SK-N-SH treated with all-trans-retinoic acid at 6 μM for 48 hours (cell line): ENCODE results near the gene MED9.

ENCODE experiments used
- ARNTL ChIP-seq: fragments of 450-650 bp; formaldehyde crosslinking; IDR thresholded peaks from 2 replicates; pipeline ENCODE4 v1.5.0; 2020; ENCODE audit warnings: low read depth, mild to moderate bottlenecking, moderate library complexity, borderline replicate concordance
- CSDC2 ChIP-seq: fragments of 250-450 bp; sonication (Bioruptor Pico); IDR thresholded peaks from 2 replicates; pipeline ENCODE4 v1.5.0; 2020; ENCODE audit warnings: mild to moderate bottlenecking, moderate library complexity
- ESRRG ChIP-seq: fragments of 250-450 bp; sonication (Bioruptor Pico); IDR thresholded peaks from 2 replicates; pipeline ENCODE4 v1.6.1; 2021; ENCODE audit warnings: mild to moderate bottlenecking
- OSR1 ChIP-seq: fragments of 250-450 bp; sonication (Bioruptor Pico); IDR thresholded peaks from 2 replicates; pipeline ENCODE4 v1.8.0; 2022; ENCODE audit warnings: moderate library complexity, mild to moderate bottlenecking, inconsistent platforms
- PPARA ChIP-seq: fragments of 250-450 bp; sonication (Bioruptor Pico); IDR thresholded peaks from 2 replicates; pipeline ENCODE4 v1.5.0; 2020; ENCODE audit warnings: mild to moderate bottlenecking, borderline replicate concordance
- RARB ChIP-seq: fragments of 250-450 bp; sonication (Bioruptor Pico); IDR thresholded peaks from 2 replicates; pipeline ENCODE4 v1.8.0; 2021; ENCODE audit warnings: mild to moderate bottlenecking, moderate library complexity
- ZFP3 ChIP-seq: fragments of 250-450 bp; sonication (Bioruptor Pico); IDR thresholded peaks from 2 replicates; pipeline ENCODE4 v1.5.0; 2020; ENCODE audit warnings: mild to moderate bottlenecking, moderate library complexity
- ZFP30 ChIP-seq: fragments of 450-650 bp; formaldehyde crosslinking; IDR thresholded peaks from 2 replicates; pipeline ENCODE4 v1.5.0; 2022; ENCODE audit warnings: mild to moderate bottlenecking, moderate library complexity
- TF ChIP-seq, protein P1 (sequence below): fragments of 250-450 bp; sonication (Bioruptor Pico); IDR thresholded peaks from 2 replicates; pipeline ENCODE4 v1.8.0; 2020; ENCODE audit warnings: mild to moderate bottlenecking, moderate library complexity, borderline replicate concordance
- TF ChIP-seq, protein P2 (sequence below): fragments of 250-450 bp; sonication (Bioruptor Pico); IDR thresholded peaks from 2 replicates; pipeline ENCODE4 v1.8.0; 2021; ENCODE audit warnings: low read depth, mild to moderate bottlenecking, moderate library complexity, borderline replicate concordance
- TF ChIP-seq, protein P3 (sequence below): fragments of 250-450 bp; sonication (Bioruptor Pico); IDR thresholded peaks from 2 replicates; pipeline ENCODE4 v1.5.1; 2020; ENCODE audit warnings: low read depth, mild to moderate bottlenecking, moderate library complexity

DNA sequence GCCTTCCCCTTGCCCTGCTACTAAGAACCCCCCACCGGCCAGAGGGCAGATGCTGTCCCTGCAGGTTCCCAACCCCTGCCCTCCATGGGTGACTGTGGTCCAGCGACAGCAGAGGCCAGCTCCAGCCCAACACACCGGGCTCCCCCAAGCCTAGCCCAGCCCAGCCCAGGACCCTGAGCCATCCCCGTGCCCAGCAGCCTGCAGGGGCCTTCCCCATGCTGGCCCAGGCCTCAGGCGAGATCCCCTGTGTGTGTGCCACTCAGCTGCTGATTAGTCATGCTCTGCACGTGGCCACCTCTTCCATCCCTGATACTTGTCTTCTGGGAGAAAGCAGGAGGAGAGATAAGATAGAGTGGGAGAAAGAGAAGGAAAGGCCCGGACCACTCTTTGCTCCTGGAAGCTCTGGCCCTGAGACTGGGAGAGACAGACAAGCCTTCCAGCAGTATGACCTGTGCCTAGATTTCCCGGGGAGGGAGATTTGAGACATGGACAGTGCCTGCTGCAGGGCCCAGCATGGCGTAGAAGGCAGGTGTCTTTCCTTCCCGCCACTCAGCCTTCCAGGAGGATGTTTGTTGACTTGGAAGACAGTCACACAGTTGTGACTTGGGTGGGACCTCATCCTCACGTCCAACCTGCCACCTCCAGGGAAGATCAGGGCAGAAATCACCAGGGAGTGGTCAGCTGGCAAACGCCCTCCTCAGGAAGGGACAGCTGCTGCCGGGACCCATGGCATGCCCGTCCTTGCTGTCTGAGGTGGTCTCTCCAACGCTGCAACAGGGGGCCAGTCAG, 60.7 kb downstream of the MED9 start:
- TF ChIP-seq, protein P1, sequence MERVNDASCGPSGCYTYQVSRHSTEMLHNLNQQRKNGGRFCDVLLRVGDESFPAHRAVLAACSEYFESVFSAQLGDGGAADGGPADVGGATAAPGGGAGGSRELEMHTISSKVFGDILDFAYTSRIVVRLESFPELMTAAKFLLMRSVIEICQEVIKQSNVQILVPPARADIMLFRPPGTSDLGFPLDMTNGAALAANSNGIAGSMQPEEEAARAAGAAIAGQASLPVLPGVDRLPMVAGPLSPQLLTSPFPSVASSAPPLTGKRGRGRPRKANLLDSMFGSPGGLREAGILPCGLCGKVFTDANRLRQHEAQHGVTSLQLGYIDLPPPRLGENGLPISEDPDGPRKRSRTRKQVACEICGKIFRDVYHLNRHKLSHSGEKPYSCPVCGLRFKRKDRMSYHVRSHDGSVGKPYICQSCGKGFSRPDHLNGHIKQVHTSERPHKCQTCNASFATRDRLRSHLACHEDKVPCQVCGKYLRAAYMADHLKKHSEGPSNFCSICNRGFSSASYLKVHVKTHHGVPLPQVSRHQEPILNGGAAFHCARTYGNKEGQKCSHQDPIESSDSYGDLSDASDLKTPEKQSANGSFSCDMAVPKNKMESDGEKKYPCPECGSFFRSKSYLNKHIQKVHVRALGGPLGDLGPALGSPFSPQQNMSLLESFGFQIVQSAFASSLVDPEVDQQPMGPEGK (CRISPR knock-in tag) = no peak
- TF ChIP-seq ESRRG (CRISPR knock-in tag) (no peak), ARNTL (CRISPR knock-in tag) (no peak), OSR1 (CRISPR knock-in tag) (no peak), ZFP3 (CRISPR knock-in tag) (no peak), ZFP30 (CRISPR knock-in tag) (no peak), PPARA (CRISPR knock-in tag) (no peak), RARB (CRISPR knock-in tag) (no peak), CSDC2 (CRISPR knock-in tag) (no peak)
- TF ChIP-seq, protein P2, sequence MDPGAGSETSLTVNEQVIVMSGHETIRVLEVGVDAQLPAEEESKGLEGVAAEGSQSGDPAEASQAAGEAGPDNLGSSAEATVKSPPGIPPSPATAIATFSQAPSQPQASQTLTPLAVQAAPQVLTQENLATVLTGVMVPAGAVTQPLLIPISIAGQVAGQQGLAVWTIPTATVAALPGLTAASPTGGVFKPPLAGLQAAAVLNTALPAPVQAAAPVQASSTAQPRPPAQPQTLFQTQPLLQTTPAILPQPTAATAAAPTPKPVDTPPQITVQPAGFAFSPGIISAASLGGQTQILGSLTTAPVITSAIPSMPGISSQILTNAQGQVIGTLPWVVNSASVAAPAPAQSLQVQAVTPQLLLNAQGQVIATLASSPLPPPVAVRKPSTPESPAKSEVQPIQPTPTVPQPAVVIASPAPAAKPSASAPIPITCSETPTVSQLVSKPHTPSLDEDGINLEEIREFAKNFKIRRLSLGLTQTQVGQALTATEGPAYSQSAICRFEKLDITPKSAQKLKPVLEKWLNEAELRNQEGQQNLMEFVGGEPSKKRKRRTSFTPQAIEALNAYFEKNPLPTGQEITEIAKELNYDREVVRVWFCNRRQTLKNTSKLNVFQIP = no peak
- TF ChIP-seq, protein P3, sequence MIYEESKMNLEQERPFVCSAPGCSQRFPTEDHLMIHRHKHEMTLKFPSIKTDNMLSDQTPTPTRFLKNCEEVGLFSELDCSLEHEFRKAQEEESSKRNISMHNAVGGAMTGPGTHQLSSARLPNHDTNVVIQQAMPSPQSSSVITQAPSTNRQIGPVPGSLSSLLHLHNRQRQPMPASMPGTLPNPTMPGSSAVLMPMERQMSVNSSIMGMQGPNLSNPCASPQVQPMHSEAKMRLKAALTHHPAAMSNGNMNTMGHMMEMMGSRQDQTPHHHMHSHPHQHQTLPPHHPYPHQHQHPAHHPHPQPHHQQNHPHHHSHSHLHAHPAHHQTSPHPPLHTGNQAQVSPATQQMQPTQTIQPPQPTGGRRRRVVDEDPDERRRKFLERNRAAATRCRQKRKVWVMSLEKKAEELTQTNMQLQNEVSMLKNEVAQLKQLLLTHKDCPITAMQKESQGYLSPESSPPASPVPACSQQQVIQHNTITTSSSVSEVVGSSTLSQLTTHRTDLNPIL (CRISPR knock-in tag) = no peak
